ENCODE data around the gene MAGEB17. TPM values are rescaled to one million over a fixed set of nuclear protein-coding genes. Genes with fewer than 3 reads are reported as not detected.

The MAGEB17 gene
- total RNA-seq, 2 donors from 2014 or later, result not detected

GRCh38 chrX:16138108-16138427, 29.2 kb upstream of the MAGEB17 start:
- TF ChIP-seq, protein P1, sequence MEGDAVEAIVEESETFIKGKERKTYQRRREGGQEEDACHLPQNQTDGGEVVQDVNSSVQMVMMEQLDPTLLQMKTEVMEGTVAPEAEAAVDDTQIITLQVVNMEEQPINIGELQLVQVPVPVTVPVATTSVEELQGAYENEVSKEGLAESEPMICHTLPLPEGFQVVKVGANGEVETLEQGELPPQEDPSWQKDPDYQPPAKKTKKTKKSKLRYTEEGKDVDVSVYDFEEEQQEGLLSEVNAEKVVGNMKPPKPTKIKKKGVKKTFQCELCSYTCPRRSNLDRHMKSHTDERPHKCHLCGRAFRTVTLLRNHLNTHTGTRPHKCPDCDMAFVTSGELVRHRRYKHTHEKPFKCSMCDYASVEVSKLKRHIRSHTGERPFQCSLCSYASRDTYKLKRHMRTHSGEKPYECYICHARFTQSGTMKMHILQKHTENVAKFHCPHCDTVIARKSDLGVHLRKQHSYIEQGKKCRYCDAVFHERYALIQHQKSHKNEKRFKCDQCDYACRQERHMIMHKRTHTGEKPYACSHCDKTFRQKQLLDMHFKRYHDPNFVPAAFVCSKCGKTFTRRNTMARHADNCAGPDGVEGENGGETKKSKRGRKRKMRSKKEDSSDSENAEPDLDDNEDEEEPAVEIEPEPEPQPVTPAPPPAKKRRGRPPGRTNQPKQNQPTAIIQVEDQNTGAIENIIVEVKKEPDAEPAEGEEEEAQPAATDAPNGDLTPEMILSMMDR (IDR thresholded peaks at IDR 0.05), result no peak
- H3K9me3 ChIP-seq, result no peaks in the 10 kb centered on the region
- no peak for DNase-seq (ENCODE audit: low spot score)
- no peaks in the 10 kb centered on the region for H3K36me3 ChIP-seq
- ATAC-seq (ENCODE audit: insufficient number of reproducible peaks, low FRiP score, low read depth), result no peak
- no peak overlapping the region for H3K27ac ChIP-seq
- H3K4me3 ChIP-seq, result no peak overlapping the region
- H3K27me3 ChIP-seq (replicated peaks; ENCODE audit: insufficient read depth), result no peaks in the 10 kb centered on the region
- no peaks in the 10 kb centered on the region for H3K4me1 ChIP-seq (ENCODE audit: control insufficient read depth in 1 of 2, low read depth in 2 of 2)

DNA sequence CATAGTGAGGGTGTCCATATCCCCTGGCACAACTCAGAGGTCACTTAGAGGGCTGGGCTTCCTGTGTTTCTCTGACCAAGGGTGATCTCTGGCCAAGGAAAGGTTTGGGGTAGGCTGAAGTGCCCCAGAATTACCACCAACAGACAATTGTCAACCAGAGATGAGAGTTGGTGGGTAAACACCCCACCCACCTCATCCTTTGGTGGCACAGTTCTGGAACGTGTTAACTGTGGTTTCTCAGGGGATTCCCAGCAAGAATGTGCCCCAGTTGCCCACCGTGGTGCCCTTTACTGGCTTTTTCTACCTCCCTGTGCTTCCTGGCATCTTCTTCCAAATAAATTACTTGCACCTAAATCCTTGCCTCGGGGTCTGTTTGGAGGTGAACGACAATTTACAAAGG, 26.8 kb upstream of the MAGEB17 start:
- H3K4me1 ChIP-seq (ENCODE audit: control insufficient read depth in 1 of 2, low read depth in 2 of 2), result no peaks in the 10 kb centered on the region
- no peak overlapping the region for H3K4me3 ChIP-seq
- H3K27ac ChIP-seq, result no peak overlapping the region
- ATAC-seq (ENCODE audit: insufficient number of reproducible peaks, low FRiP score, low read depth) (no peak), DNase-seq (ENCODE audit: low spot score) (no peak)
- no peaks in the 10 kb centered on the region for H3K9me3 ChIP-seq
- H3K36me3 ChIP-seq, result no peaks in the 10 kb centered on the region
- no peaks in the 10 kb centered on the region for H3K27me3 ChIP-seq (replicated peaks; ENCODE audit: insufficient read depth)
- TF ChIP-seq, protein P1 (IDR thresholded peaks at IDR 0.05), result no peak

DNA sequence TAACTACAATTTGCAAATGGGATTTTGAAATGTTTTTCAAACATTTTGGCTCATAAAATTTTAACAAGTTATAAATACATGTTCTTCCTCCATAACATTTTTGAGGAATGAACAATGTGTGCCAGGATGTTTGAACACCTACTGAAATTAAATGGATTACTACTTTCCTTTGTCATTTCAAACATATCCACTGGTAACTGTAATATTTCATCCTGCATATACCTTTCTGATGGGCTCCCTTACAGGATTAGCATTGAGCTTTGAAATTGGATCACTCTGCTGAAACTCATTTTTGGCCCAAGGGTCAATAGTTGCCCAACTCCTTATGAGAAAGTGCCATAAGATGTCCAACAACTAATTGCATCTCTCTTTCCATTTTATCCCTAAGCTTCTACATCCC, 26.3 kb upstream of the MAGEB17 start:
- Histone ChIP-seq H3K4me3 (no peak overlapping the region), H3K36me3 (no peaks in the 10 kb centered on the region), H3K27me3 (replicated peaks; ENCODE audit: insufficient read depth) (no peaks in the 10 kb centered on the region), H3K9me3 (no peaks in the 10 kb centered on the region), H3K4me1 (ENCODE audit: control insufficient read depth in 1 of 2, low read depth in 2 of 2) (no peaks in the 10 kb centered on the region), H3K27ac (no peak overlapping the region)
- TF ChIP-seq, protein P1 (IDR thresholded peaks at IDR 0.05), result no peak
- ATAC-seq (ENCODE audit: insufficient number of reproducible peaks, low FRiP score, low read depth) (no peak), DNase-seq (ENCODE audit: low spot score) (no peak)

DNA sequence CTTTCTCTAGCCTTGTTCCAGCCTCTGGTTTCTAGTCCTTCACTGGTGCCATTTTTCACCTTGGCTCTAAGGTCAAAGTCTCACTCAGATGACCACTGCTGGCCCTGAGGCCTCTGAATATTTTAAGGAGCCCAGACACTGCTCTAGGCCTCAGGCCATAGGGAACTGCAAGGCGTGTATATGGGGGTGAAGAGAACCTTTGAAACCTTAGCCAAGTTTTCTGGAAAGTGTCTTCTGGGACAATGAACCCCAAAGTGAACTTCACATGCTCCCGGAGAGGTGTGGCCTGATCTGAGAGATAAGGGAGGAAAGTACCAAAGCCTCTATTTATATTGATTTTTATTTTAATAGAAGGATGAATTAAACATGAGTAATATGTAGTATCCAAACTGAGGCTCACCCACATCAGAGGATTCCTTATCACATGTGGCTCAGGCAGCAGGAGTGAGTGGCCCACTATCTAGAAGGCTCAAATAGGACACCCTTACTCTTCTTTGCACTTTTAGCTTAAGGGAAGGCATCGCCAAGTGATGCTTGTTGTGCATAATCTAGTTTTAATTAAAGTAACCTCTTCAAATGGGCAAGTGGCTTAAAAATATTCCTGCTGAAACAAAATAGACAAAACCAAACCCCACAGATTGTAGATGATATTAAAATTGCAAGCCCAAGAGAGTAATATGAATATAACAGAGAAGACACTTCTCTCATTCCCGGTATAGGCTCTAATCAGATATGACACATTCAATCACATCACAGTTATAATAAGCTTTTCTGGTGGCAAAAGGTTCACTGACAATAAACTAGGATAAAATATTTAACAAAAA, 25.6 kb upstream of the MAGEB17 start:
- no peaks in the 10 kb centered on the region for H3K9me3 ChIP-seq
- H3K36me3 ChIP-seq, result no peaks in the 10 kb centered on the region
- TF ChIP-seq, protein P1 (IDR thresholded peaks at IDR 0.05), result no peak
- H3K4me1 ChIP-seq (ENCODE audit: control insufficient read depth in 1 of 2, low read depth in 2 of 2), result no peaks in the 10 kb centered on the region
- H3K4me3 ChIP-seq, result no peak overlapping the region
- H3K27me3 ChIP-seq (replicated peaks; ENCODE audit: insufficient read depth), result no peaks in the 10 kb centered on the region
- no peak for DNase-seq (ENCODE audit: low spot score)
- H3K27ac ChIP-seq, result no peak overlapping the region
- ATAC-seq (ENCODE audit: insufficient number of reproducible peaks, low FRiP score, low read depth), result no peak

- no peak for DNase-seq (ENCODE audit: low spot score)
- H3K27me3 ChIP-seq (replicated peaks; ENCODE audit: insufficient read depth), result no peaks in the 10 kb centered on the region
Measured at GRCh38 chrX:16142246-16142558, 25.1 kb upstream of the MAGEB17 start.

More at GRCh38 chrX:16142246-16142558, 25.1 kb upstream of the MAGEB17 start:
- H3K27ac ChIP-seq, result no peak overlapping the region
- no peaks in the 10 kb centered on the region for H3K4me1 ChIP-seq (ENCODE audit: control insufficient read depth in 1 of 2, low read depth in 2 of 2)
- ATAC-seq (ENCODE audit: insufficient number of reproducible peaks, low FRiP score, low read depth), result no peak
- H3K36me3 ChIP-seq, result no peaks in the 10 kb centered on the region
- no peaks in the 10 kb centered on the region for H3K9me3 ChIP-seq
- no peak overlapping the region for H3K4me3 ChIP-seq
- TF ChIP-seq, protein P1 (IDR thresholded peaks at IDR 0.05), result no peak
